H9 (cell line): ENCODE data around the gene HMG20B. TPM values are rescaled to one million over a fixed set of nuclear protein-coding genes. Genes with fewer than 3 reads are reported as not detected.
A peak's percentile ranks its signal among the peaks of the same experiment; 100 is the strongest.

Source experiments
- DNase-seq: peaks from one replicate; pipeline ENCODE4 v3.0.0-alpha.2; 2017
- H2AFZ ChIP-seq: one replicate; pipeline ENCODE4 v1.6.1; 2013; ENCODE audit warnings: mild to moderate bottlenecking, low read length, control low read depth, moderate library complexity
- H2AK5ac ChIP-seq: 2 replicates; pipeline ENCODE4 v1.6.1; 2013; ENCODE audit warnings: low read length, control low read depth, mixed read lengths; ENCODE audit not compliant: insufficient read length
- H2BK120ac ChIP-seq: one replicate; pipeline ENCODE4 v1.6.1; 2013; ENCODE audit warnings: low read depth, mild to moderate bottlenecking, low read length, control low read depth, inconsistent platforms; ENCODE audit not compliant: poor library complexity, severe bottlenecking
- H2BK12ac ChIP-seq: 2 replicates; pipeline ENCODE4 v1.6.1; 2013; ENCODE audit warnings: low read length, control low read depth, mixed read lengths, low read depth; ENCODE audit not compliant: insufficient read length
- H2BK15ac ChIP-seq: 2 replicates; pipeline ENCODE4 v1.6.1; 2013; ENCODE audit warnings: low read depth, low read length, control low read depth
- H2BK20ac ChIP-seq: one replicate; pipeline ENCODE4 v1.6.1; 2013; ENCODE audit warnings: low read depth, mild to moderate bottlenecking, low read length, control low read depth, inconsistent platforms; ENCODE audit not compliant: poor library complexity, severe bottlenecking
- H2BK5ac ChIP-seq: 2 replicates; pipeline ENCODE4 v1.6.1; 2013; ENCODE audit warnings: low read length, control low read depth, mixed read lengths; ENCODE audit not compliant: insufficient read length
- H3K14ac ChIP-seq: 2 replicates; pipeline ENCODE4 v1.6.1; 2013; ENCODE audit warnings: low read length, control low read depth; ENCODE audit not compliant: insufficient read depth
- H3K18ac ChIP-seq: 2 replicates; pipeline ENCODE4 v1.6.1; 2013; ENCODE audit warnings: low read depth, mild to moderate bottlenecking, mixed read lengths, low read length, control low read depth; ENCODE audit not compliant: insufficient read length
- H3K23ac ChIP-seq: 2 replicates; pipeline ENCODE4 v1.6.1; 2013; ENCODE audit warnings: low read length, control low read depth, mixed read lengths, low read depth; ENCODE audit not compliant: insufficient read length
- H3K23me2 ChIP-seq: 2 replicates; pipeline ENCODE4 v1.6.1; 2013; ENCODE audit warnings: low read depth, mild to moderate bottlenecking, mixed read lengths, low read length, control low read depth; ENCODE audit not compliant: insufficient read length, poor library complexity, severe bottlenecking
- H3K27ac ChIP-seq: 2 replicates; pipeline ENCODE4 v1.5.1; 2013; ENCODE audit warnings: low read length, control low read depth, mixed read lengths, low read depth; ENCODE audit not compliant: insufficient read length
- H3K27me3 ChIP-seq: 2 replicates; pipeline ENCODE4 v1.6.1; 2013; ENCODE audit warnings: low read length, control low read depth, inconsistent platforms; ENCODE audit not compliant: insufficient read depth
- H3K4ac ChIP-seq: 2 replicates; pipeline ENCODE4 v1.6.1; 2013; ENCODE audit warnings: low read depth, mild to moderate bottlenecking, control low read depth, inconsistent platforms, low read length, moderate library complexity
- H3K4me1 ChIP-seq: 2 replicates; pipeline ENCODE4 v1.6.1; 2013; ENCODE audit warnings: low read length, control low read depth, inconsistent platforms; ENCODE audit not compliant: insufficient read depth
- H3K4me2 ChIP-seq: 2 replicates; pipeline ENCODE4 v1.6.1; 2013; ENCODE audit warnings: low read length, control low read depth, mixed read lengths; ENCODE audit not compliant: insufficient read length, insufficient read depth
- H3K56ac ChIP-seq: 2 replicates; pipeline ENCODE4 v1.6.1; 2013; ENCODE audit warnings: low read depth, mild to moderate bottlenecking, mixed read lengths, low read length, control low read depth; ENCODE audit not compliant: insufficient read length
- H3K79me1 ChIP-seq: 2 replicates; pipeline ENCODE4 v1.6.1; 2013; ENCODE audit warnings: low read depth, mild to moderate bottlenecking, moderate library complexity, low read length, control low read depth, inconsistent platforms; ENCODE audit not compliant: insufficient read depth, poor library complexity, severe bottlenecking
- H3K79me2 ChIP-seq: 2 replicates; pipeline ENCODE4 v1.6.1; 2013; ENCODE audit warnings: low read length, control low read depth, inconsistent platforms; ENCODE audit not compliant: insufficient read depth
- H3K9ac ChIP-seq: 2 replicates; pipeline ENCODE4 v1.6.1; 2013; ENCODE audit warnings: low read length, control low read depth, mixed read lengths; ENCODE audit not compliant: insufficient read length; ENCODE audit errors: extremely low read depth
- H3K9me3 ChIP-seq: one replicate; pipeline ENCODE4 v1.6.1; 2013; ENCODE audit warnings: low read depth, low read length, inconsistent platforms; ENCODE audit not compliant: control insufficient read depth
- H3T11ph ChIP-seq: one replicate; pipeline ENCODE4 v1.6.1; 2013; ENCODE audit warnings: mild to moderate bottlenecking, low read length, control low read depth, inconsistent platforms
- H4K20me1 ChIP-seq: one replicate; pipeline ENCODE4 v1.6.1; 2013; ENCODE audit not compliant: control insufficient read depth, insufficient read length, insufficient read depth
- H4K5ac ChIP-seq: 2 replicates; pipeline ENCODE4 v1.6.1; 2013; ENCODE audit warnings: low read depth, mild to moderate bottlenecking, mixed read lengths, low read length, control low read depth; ENCODE audit not compliant: insufficient read length
- H4K8ac ChIP-seq: replicated peaks from 2 replicates; pipeline ENCODE4 v1.6.1; 2013; ENCODE audit warnings: low read length, control low read depth, mixed read lengths, low read depth; ENCODE audit not compliant: insufficient read length
- H4K91ac ChIP-seq: 2 replicates; pipeline ENCODE4 v1.6.1; 2013; ENCODE audit warnings: low read depth, mild to moderate bottlenecking, moderate library complexity, mixed read lengths, low read length, control low read depth; ENCODE audit not compliant: insufficient read length
- H3K27ac Mint-ChIP-seq, 3 experiments: 2 replicates in 2 of 3; 3 replicates in 1 of 3; pipeline ENCODE4 v1.8.0; 2020 to 2021; ENCODE audit warnings: mixed read lengths in 3 of 3, mild to moderate bottlenecking in 1 of 3, moderate library complexity in 1 of 3
- H3K27me3 Mint-ChIP-seq: 2 replicates; pipeline ENCODE4 v1.8.0; 2021; ENCODE audit warnings: low read depth, mild to moderate bottlenecking, moderate library complexity, mixed read lengths
- H3K36me3 Mint-ChIP-seq, 3 experiments: 2 replicates in 2 of 3; 3 replicates in 1 of 3; pipeline ENCODE4 v1.8.0; 2020 to 2021; ENCODE audit warnings: low read depth in 3 of 3, mixed read lengths in 3 of 3; ENCODE audit not compliant: insufficient read depth in 1 of 3
- H3K4me1 Mint-ChIP-seq, 2 experiments: 2 replicates each; pipeline ENCODE4 v1.8.0; 2020; ENCODE audit warnings: mixed read lengths in 2 of 2
- H3K4me3 Mint-ChIP-seq, 2 experiments: 2 replicates in 1 of 2; 3 replicates in 1 of 2; pipeline ENCODE4 v1.8.0; 2020 to 2021; ENCODE audit warnings: mild to moderate bottlenecking in 2 of 2, mixed read lengths in 2 of 2, moderate library complexity in 1 of 2
- H3K9me3 Mint-ChIP-seq, 2 experiments: 2 replicates in 1 of 2; 3 replicates in 1 of 2; pipeline ENCODE4 v1.8.0; 2020; ENCODE audit warnings: mild to moderate bottlenecking in 2 of 2, mixed read lengths in 2 of 2, moderate library complexity in 1 of 2
- CTCF ChIP-seq: fragments of 200-600 bp; sonication (generic); conservative IDR thresholded peaks from 3 replicates; pipeline ENCODE4 v1.8.0; 2021; ENCODE audit warnings: antibody characterized with exemption, mild to moderate bottlenecking
- WGBS: extraction: QIAGEN DNeasy Blood & Tissue Kit; methylation state at CpG from one replicate; pipeline ENCODE4 v1.1.7; 2013; ENCODE audit warnings: missing lambda C conversion rate, low lambda C conversion rate, mixed read lengths; ENCODE audit not compliant: insufficient read length; ENCODE audit errors: extremely low coverage; 5-methylcytosine and 5-hydroxymethylcytosine counted together
- total RNA-seq: library from RNA; stranded (reverse); gene quantifications from 2 replicates; pipeline ENCODE4 v1.2.1, GENCODE V29; 2021

HMG20B gene
- total RNA-seq, 1 experiment from 2014 or later = 58.1 TPM

GRCh38 chr19:3586127-3586626, 13.4 kb downstream of the HMG20B start:
- WGBS = no CpG with 5 or more reads among the region's 16 CpGs
- H2BK15ac ChIP-seq = no peak overlapping the region
- no peak overlapping the region for H3T11ph ChIP-seq
- H2BK20ac ChIP-seq = no peak overlapping the region
- H3K14ac ChIP-seq = no peak overlapping the region
- Mint-ChIP-seq H3K4me1 (no peaks in the 10 kb centered on the region), H3K27ac (no peak overlapping the region), H3K9me3 (peaks cover 8 to 10% of the 10 kb centered on the region in 2 experiments), H3K36me3 (no peaks in the 10 kb centered on the region; a peak in 1 of 7 replicates), H3K4me3 (peak overlapping the region; percentile 29 to 68), H3K27me3 (peaks cover 68% of the 10 kb centered on the region)
- H3K4ac ChIP-seq = no peak overlapping the region
- H3K23me2 ChIP-seq = peaks cover 3% of the 10 kb centered on the region
- no peaks in the 10 kb centered on the region for H4K20me1 ChIP-seq
- no peak overlapping the region for H3K23ac ChIP-seq
- H2BK5ac ChIP-seq = no peak overlapping the region
- H3K9ac ChIP-seq = no peak overlapping the region
- H3K4me2 ChIP-seq = peak overlapping the region; percentile 45
- peak; percentile 65 for DNase-seq
- TF ChIP-seq CTCF = peak; percentile 83
- no peak overlapping the region for H2BK12ac ChIP-seq
- no peak overlapping the region for H4K91ac ChIP-seq
- H4K5ac ChIP-seq = no peak overlapping the region
- no peaks in the 10 kb centered on the region; the same call in 1 of the 2 replicates for H3K27me3 ChIP-seq
- no peak overlapping the region for H2AK5ac ChIP-seq
- no peak overlapping the region for H2AFZ ChIP-seq
- no peak overlapping the region for H3K56ac ChIP-seq
- H3K79me1 ChIP-seq = no peaks in the 10 kb centered on the region
- H4K8ac ChIP-seq = no peak overlapping the region
- H2BK120ac ChIP-seq = no peak overlapping the region
- H3K4me1 ChIP-seq = no peaks in the 10 kb centered on the region; the same call in 1 of the 2 replicates
- H3K18ac ChIP-seq = no peak overlapping the region
- H3K79me2 ChIP-seq = no peaks in the 10 kb centered on the region
- H3K9me3 ChIP-seq = no peaks in the 10 kb centered on the region
- no peak overlapping the region for H3K27ac ChIP-seq
